GM19240 (cell line): Measurements from ENCODE around the gene ADAM21.
"Not testable (repeated sequence)": the region's sequence is repeated elsewhere in the genome, so short reads cannot be mapped to it uniquely, and the experiment has no call there.

Source experiments
- DNase-seq: peaks from one replicate; pipeline ENCODE4 v3.0.0; 2011; ENCODE audit warnings: low spot score; ENCODE audit not compliant: insufficient read length

ADAM21 gene

DNA sequence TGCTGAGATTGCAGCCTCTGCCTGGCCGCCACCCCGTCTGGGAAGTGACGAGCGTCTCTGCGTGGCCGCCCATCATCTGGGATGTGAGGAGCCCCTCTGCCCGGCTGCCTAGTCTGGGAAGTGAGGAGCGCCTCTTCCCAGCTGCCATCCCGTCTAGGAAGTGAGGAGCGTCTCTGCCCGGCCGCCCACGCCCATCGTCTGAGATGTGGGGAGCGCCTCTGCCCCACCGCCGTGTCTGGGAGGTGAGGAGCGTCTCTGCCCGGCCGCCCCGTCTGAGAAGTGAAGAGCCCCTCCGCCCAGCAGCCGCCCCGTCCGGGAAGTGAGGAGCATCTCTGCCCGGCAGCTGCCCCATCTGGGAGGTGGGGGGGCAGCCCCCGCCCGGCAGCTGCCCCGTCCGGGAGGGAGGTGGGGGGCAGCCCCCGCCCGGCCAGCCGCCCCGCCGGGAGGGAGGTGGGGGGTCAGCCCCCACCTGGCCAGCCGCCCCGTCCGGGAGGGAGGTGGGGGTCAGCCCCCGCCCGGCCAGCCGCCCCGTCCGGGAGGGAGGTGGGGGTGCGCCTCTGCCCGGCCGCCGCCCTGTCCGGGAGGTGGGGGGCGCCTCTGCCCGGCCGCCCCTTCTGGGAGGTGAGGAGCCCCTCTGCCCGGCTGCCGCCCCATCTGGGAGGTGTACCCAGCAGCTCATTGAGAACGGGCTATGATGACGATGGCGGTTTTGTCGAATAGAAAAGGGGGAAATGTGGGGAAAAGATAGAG is 25.6 kb downstream of the ADAM21 start:
- DNase-seq = not testable (repeated sequence)

DNA sequence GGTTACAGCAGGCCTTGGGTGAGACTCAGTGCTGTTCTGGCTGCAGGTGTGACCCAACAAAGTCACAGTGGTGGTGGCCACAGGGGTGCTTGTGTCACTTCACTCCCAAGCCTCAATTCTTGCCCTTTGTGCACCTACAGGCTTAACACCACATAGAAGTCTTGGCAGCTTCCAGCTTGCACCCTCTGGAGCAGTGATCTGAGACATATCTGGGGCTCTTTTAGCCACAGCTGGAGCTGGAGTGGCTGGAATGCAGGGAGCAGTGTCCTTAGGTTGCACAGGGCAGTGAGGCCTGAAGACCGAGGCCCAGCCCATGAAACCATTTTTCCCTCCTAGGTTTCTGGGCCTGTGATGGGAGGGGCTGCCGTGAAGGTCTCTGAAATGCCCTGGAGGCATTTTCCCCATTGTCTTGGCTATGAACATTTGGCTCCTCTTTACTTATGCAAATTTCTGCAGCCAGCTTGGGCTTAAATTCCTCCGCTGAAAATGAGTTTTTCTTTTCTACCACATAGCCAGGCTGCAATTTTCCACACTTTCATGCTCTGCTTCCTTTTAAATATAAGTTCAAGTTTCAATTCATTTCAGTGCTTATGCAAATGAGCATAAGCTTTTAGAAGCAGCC is 37.7 kb downstream of the ADAM21 start:
- no peak for DNase-seq

DNA sequence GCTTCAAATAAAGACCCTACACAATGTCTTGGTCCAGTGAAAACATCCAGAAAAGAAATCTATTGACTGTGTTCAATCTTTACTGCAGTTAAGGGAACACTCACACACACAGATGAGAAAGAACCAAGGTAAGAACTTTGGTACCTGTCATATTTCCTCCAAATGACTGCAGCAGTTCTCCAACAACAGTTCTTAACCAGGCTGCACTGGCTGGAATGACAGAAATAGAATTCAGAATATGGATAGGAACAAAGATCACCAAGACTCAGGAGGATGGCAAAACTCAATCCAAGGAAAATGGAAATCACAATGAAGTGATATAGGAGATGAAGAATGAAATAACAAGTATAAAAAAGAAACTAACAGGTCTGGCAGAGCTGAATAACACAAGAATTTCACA is 46.2 kb downstream of the ADAM21 start:
- no peak for DNase-seq
